HL-60 (cell line): ENCODE data around the gene LRRC3.

Source experiments
- DNase-seq, 2 experiments: peaks; one replicate each; pipeline ENCODE4 v3.0.0-alpha.2; 2010 to 2020; ENCODE audit warnings: low read depth in 1 of 2, low spot score in 1 of 2
- H3K27ac ChIP-seq: fragments of 250-450 bp; sonication (Bioruptor Pico); replicated peaks from 2 replicates; pipeline ENCODE4 v1.5.1; 2020; ENCODE audit warnings: mild to moderate bottlenecking, moderate library complexity
- H3K27me3 ChIP-seq: fragments of 250-450 bp; sonication (Bioruptor Pico); 2 replicates; pipeline ENCODE4 v1.5.1; 2021; ENCODE audit warnings: mild to moderate bottlenecking, moderate library complexity; ENCODE audit not compliant: insufficient read depth, poor library complexity, severe bottlenecking
- H3K4me3 ChIP-seq: replicated peaks from 2 replicates; pipeline ENCODE4 v1.5.1; 2011; ENCODE audit warnings: mild to moderate bottlenecking, control low read depth, low read length; ENCODE audit not compliant: insufficient read depth
- CTCF ChIP-seq: IDR thresholded peaks from one replicate; pipeline ENCODE4 v1.5.1; 2011; ENCODE audit warnings: low read length, control low read depth, inconsistent platforms; ENCODE audit not compliant: insufficient read depth
- GABPA ChIP-seq: IDR thresholded peaks from 2 replicates; pipeline ENCODE4 v1.6.1; 2012; ENCODE audit warnings: low read depth
- POLR2AphosphoS5 ChIP-seq: IDR thresholded peaks from 2 replicates; pipeline ENCODE4 v1.6.1; 2012; ENCODE audit warnings: low read depth
- REST ChIP-seq: IDR thresholded peaks from 2 replicates; pipeline ENCODE4 v1.6.1; 2012; ENCODE audit warnings: low read depth; ENCODE audit not compliant: insufficient replicate concordance
- SPI1 ChIP-seq: IDR thresholded peaks from 2 replicates; pipeline ENCODE4 v1.6.1; 2012; ENCODE audit warnings: low read depth, mild to moderate bottlenecking, borderline replicate concordance

The LRRC3 gene

DNA sequence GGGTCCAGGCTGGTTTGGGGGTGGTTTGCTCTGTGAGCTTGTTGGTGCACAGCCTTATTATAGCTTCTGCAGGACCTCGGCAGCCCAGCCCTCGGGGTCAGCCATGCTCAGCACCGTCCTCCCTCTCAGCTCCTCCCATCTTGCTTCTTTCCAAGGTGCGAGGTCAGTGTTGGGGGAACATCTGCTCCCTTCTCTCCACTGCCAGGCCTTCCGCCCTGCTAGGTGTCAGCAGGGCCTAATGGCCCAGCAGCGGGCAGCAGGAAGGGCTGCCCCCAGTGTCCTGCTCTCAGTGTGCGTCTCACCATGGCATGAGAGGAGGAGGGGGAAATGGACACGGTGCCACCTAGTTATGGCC is 36.5 kb upstream of the LRRC3 start:
- TF ChIP-seq POLR2AphosphoS5 (no peak), REST (no peak), SPI1 (no peak), GABPA (no peak), CTCF (no peak)
- no peak for DNase-seq
- no peak overlapping the region for H3K27ac ChIP-seq
- no peak overlapping the region for H3K4me3 ChIP-seq
- H3K27me3 ChIP-seq: no peaks in the 10 kb centered on the region

DNA sequence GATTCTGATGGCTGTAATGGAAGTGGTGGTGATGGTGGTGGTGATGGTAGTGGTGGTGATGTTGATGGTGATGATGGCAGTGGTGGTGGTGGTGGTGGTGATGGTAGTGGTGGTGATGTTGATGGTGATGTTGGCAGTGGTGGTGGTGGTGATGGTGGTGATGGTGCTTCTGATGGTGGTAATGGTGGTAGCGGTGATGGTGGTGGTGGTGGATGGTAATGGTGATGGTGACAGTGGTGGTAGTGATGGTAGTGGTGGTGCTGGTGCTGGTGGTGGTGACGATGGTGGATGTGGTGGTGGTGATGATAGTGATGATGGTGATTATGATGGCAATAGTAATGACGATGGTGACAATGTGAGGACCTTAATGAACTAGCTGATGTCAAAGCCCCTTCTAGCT is 35.6 kb upstream of the LRRC3 start:
- TF ChIP-seq CTCF: no peak
- no peak for DNase-seq
- no peak overlapping the region for H3K4me3 ChIP-seq
- no peak overlapping the region for H3K27ac ChIP-seq
- no peaks in the 10 kb centered on the region for H3K27me3 ChIP-seq

GRCh38 chr21:44420416-44421205 is 34.7 kb upstream of the LRRC3 start:
- Histone ChIP-seq H3K27me3 (no peaks in the 10 kb centered on the region), H3K4me3 (no peak overlapping the region), H3K27ac (no peak overlapping the region)
- no peak for DNase-seq
- no peak for TF ChIP-seq REST
- no peak for TF ChIP-seq GABPA
- no peak for TF ChIP-seq SPI1
- no peak for TF ChIP-seq CTCF
- TF ChIP-seq POLR2AphosphoS5: no peak
